CD14-positive monocyte (primary cell): ENCODE measurements around the gene CRP. TPM values are rescaled to one million over a fixed set of nuclear protein-coding genes. Genes with fewer than 3 reads are reported as not detected.

Experiments used
- DNase-seq, 3 donors: peaks; one replicate each; pipeline ENCODE4 v3.0.0-alpha.2; 2011 to 2022
- H2AFZ ChIP-seq: 2 replicates; pipeline ENCODE4 v1.6.0; 2012; ENCODE audit warnings: mild to moderate bottlenecking, low read depth, low read length, inconsistent platforms; ENCODE audit not compliant: insufficient read depth, poor library complexity, severe bottlenecking
- H3K27ac ChIP-seq, 2 donors: 1 replicate in 1 of 2; 2 replicates in 1 of 2; pipeline ENCODE4 v1.5.1; 2012 to 2013; ENCODE audit warnings: low read length in 2 of 2, control low read depth in 1 of 2, inconsistent platforms in 1 of 2, low read depth in 1 of 2, mild to moderate bottlenecking in 1 of 2
- H3K27me3 ChIP-seq, 2 donors: one replicate each; pipeline versions ENCODE4 v1.6.0 to v1.6.1; 2011 to 2013; ENCODE audit warnings: low read length in 2 of 2; ENCODE audit not compliant: control insufficient read depth in 2 of 2, insufficient read depth in 2 of 2
- H3K36me3 ChIP-seq, 2 donors: replicated peaks in 1 of 2; 1 replicate in 1 of 2; 2 replicates in 1 of 2; pipeline versions ENCODE4 v1.5.1 to v1.6.1; 2012 to 2013; ENCODE audit warnings: low read length in 2 of 2, control low read depth in 1 of 2, inconsistent platforms in 1 of 2, mild to moderate bottlenecking in 1 of 2; ENCODE audit not compliant: insufficient read depth in 2 of 2, control insufficient read depth in 1 of 2
- H3K4me1 ChIP-seq, 2 donors: 1 replicate in 1 of 2; 2 replicates in 1 of 2; pipeline versions ENCODE4 v1.5.1 to v1.6.1; 2012 to 2013; ENCODE audit warnings: low read length in 2 of 2, control low read depth in 1 of 2, inconsistent platforms in 1 of 2, mild to moderate bottlenecking in 1 of 2, moderate library complexity in 1 of 2; ENCODE audit not compliant: insufficient read depth in 2 of 2, control insufficient read depth in 1 of 2
- H3K4me2 ChIP-seq: replicated peaks from 2 replicates; pipeline ENCODE3; 2012; ENCODE audit warnings: low read length, moderate library complexity, mild to moderate bottlenecking; ENCODE audit not compliant: poor library complexity, severe bottlenecking; ENCODE audit errors: extremely low read depth
- H3K4me3 ChIP-seq, 3 experiments: fragments of 200-600 bp in 1 of 3; sonication (generic) in 1 of 3; replicated peaks in 1 of 3; 1 replicate in 2 of 3; 2 replicates in 1 of 3; pipeline ENCODE4 v1.5.1; 2011 to 2013; ENCODE audit warnings: low read length in 3 of 3, mild to moderate bottlenecking in 3 of 3, control low read depth in 2 of 3, low read depth in 2 of 3, inconsistent platforms in 1 of 3, moderate library complexity in 1 of 3
- H3K79me2 ChIP-seq: 2 replicates; pipeline ENCODE4 v1.6.0; 2012; ENCODE audit warnings: mild to moderate bottlenecking, control low read depth, inconsistent platforms, low read length, moderate library complexity; ENCODE audit not compliant: insufficient read depth
- H3K9ac ChIP-seq: 2 replicates; pipeline ENCODE4 v1.6.0; 2017; ENCODE audit warnings: low read length, mild to moderate bottlenecking; ENCODE audit not compliant: insufficient read depth, poor library complexity, severe bottlenecking
- H3K9me3 ChIP-seq, 2 donors: replicated peaks in 1 of 2; 1 replicate in 1 of 2; 2 replicates in 1 of 2; pipeline versions ENCODE4 v1.5.1 to v1.6.1; 2012 to 2013; ENCODE audit warnings: low read length in 2 of 2, control low read depth in 1 of 2; ENCODE audit not compliant: control insufficient read depth in 1 of 2, insufficient read depth in 1 of 2
- H4K20me1 ChIP-seq: 2 replicates; pipeline ENCODE4 v1.6.0; 2012; ENCODE audit warnings: mild to moderate bottlenecking, low read length, control low read depth, moderate library complexity; ENCODE audit not compliant: insufficient read depth
- H3K27ac Mint-ChIP-seq, 7 donors: one replicate each; pipeline ENCODE4 v1.8.0; 2020; ENCODE audit warnings: mild to moderate bottlenecking in 7 of 7, mixed read lengths in 7 of 7, moderate library complexity in 6 of 7, inconsistent platforms in 2 of 7
- H3K27me3 Mint-ChIP-seq, 3 donors: one replicate each; pipeline ENCODE4 v1.8.0; 2021 to 2022; ENCODE audit warnings: low read depth in 3 of 3, mild to moderate bottlenecking in 3 of 3, mixed read lengths in 3 of 3, moderate library complexity in 3 of 3, inconsistent platforms in 1 of 3
- H3K36me3 Mint-ChIP-seq, 2 donors: one replicate each; pipeline ENCODE4 v1.8.0; 2020; ENCODE audit warnings: mixed read lengths in 2 of 2, inconsistent platforms in 1 of 2, mild to moderate bottlenecking in 1 of 2
- H3K4me1 Mint-ChIP-seq: one replicate; pipeline ENCODE4 v1.8.0; 2020; ENCODE audit warnings: mild to moderate bottlenecking, mixed read lengths
- H3K4me3 Mint-ChIP-seq, 2 donors: one replicate each; pipeline ENCODE4 v1.8.0; 2020; ENCODE audit warnings: mild to moderate bottlenecking in 2 of 2, mixed read lengths in 2 of 2, moderate library complexity in 1 of 2
- H3K9me3 Mint-ChIP-seq, 7 donors: one replicate each; pipeline ENCODE4 v1.8.0; 2020 to 2022; ENCODE audit warnings: mixed read lengths in 7 of 7, mild to moderate bottlenecking in 6 of 7, moderate library complexity in 6 of 7, inconsistent platforms in 2 of 7
- CTCF ChIP-seq: fragments of 200-600 bp; IDR thresholded peaks from one replicate; pipeline ENCODE4 v1.8.0; 2022; ENCODE audit warnings: antibody characterized with exemption, mild to moderate bottlenecking
- intact Hi-C, 2 donors: fragments of 100-400 bp; cut with micrococcal nuclease; formaldehyde crosslinking; loops; one replicate each; pipeline versions ENCODE4 v1.15.0 to v1.15.1; 2023
- polyA plus RNA-seq, 3 donors: library from polyadenylated mRNA; depleted of rRNA in 1 of 3; unstranded in 2 of 3; stranded (reverse) in 1 of 3; fragments of 300-500 nt in 2 of 3; fragments of >200 nt in 1 of 3; fragmentation: Illumina TruSeq in 2 of 3; gene quantifications; 1 replicate in 2 of 3; 2 replicates in 1 of 3; pipeline ENCODE4 v1.2.3, GENCODE V29; 2012 to 2021

The CRP gene
- polyA plus RNA-seq, 3 donors: not detected

- TF ChIP-seq CTCF: no peak
- Histone ChIP-seq H3K9ac (no peak overlapping the region), H3K36me3 (no peaks in the 10 kb centered on the region), H3K27me3 (no peaks in the 10 kb centered on the region), H4K20me1 (no peaks in the 10 kb centered on the region), H3K27ac (no peak overlapping the region), H2AFZ (no peak overlapping the region), H3K79me2 (no peaks in the 10 kb centered on the region), H3K9me3 (no peaks in the 10 kb centered on the region), H3K4me3 (no peak overlapping the region), H3K4me2 (no peak overlapping the region), H3K4me1 (peaks cover 2 to 7% of the 10 kb centered on the region in 2 donors)
- Mint-ChIP-seq H3K27me3 (peaks cover 0 to 1% (median 0%) of the 10 kb centered on the region in 3 donors), H3K9me3 (peaks cover 0 to 8% (median 1%) of the 10 kb centered on the region in 7 donors), H3K36me3 (no peaks in the 10 kb centered on the region), H3K4me3 (no peak overlapping the region), H3K4me1 (peaks cover 19% of the 10 kb centered on the region), H3K27ac (no peak overlapping the region)
- DNase-seq: no peak
- intact Hi-C loops: no loop called here
These were observed 36.6 kb upstream of the CRP start for GRCh38 chr1:159751031-159751430.

- intact Hi-C loops: no loop called here
- H3K4me1 ChIP-seq: peaks cover 0 to 3% of the 10 kb centered on the region in 2 donors
These were observed 36.2 kb upstream of the CRP start for GRCh38 chr1:159750621-159751020.

More at GRCh38 chr1:159750621-159751020, 36.2 kb upstream of the CRP start:
- no peaks in the 10 kb centered on the region for H3K79me2 ChIP-seq
- Mint-ChIP-seq H3K27me3 (peaks cover 0 to 1% (median 0%) of the 10 kb centered on the region in 3 donors), H3K27ac (no peak overlapping the region), H3K36me3 (no peaks in the 10 kb centered on the region), H3K4me1 (peaks cover 15% of the 10 kb centered on the region), H3K9me3 (peaks cover 0 to 8% (median 2%) of the 10 kb centered on the region in 7 donors), H3K4me3 (no peak overlapping the region)
- no peaks in the 10 kb centered on the region for H3K36me3 ChIP-seq
- H3K9ac ChIP-seq: no peak overlapping the region
- no peak overlapping the region for H2AFZ ChIP-seq
- H3K27me3 ChIP-seq: no peaks in the 10 kb centered on the region
- H3K27ac ChIP-seq: no peak overlapping the region
- no peak overlapping the region for H3K4me3 ChIP-seq
- DNase-seq: no peak
- TF ChIP-seq CTCF: no peak
- no peaks in the 10 kb centered on the region for H3K9me3 ChIP-seq
- no peak overlapping the region for H3K4me2 ChIP-seq
- no peaks in the 10 kb centered on the region for H4K20me1 ChIP-seq
